GM23338 (cell line): ENCODE data around the gene WWOX. TPM values are rescaled to one million over a fixed set of nuclear protein-coding genes. Genes with fewer than 3 reads are reported as not detected.

Source experiments
- ATAC-seq: fragments of 200-7000 bp; cut with Tn5 transposase; 3 replicates; pipeline ENCODE4 v1.9.1; 2020
- DNase-seq: peaks from one replicate; pipeline ENCODE4 v3.0.0-alpha.2; 2015; ENCODE audit warnings: low spot score
- H2AFZ ChIP-seq: fragments of 200-600 bp; sonication (generic); 2 replicates; pipeline ENCODE4 v1.8.0; 2016; ENCODE audit warnings: antibody characterized with exemption, mild to moderate bottlenecking, moderate library complexity
- H3F3A ChIP-seq: fragments of 200-600 bp; sonication (generic); replicated peaks from 2 replicates; pipeline ENCODE4 v1.8.0; 2017; ENCODE audit warnings: antibody characterized with exemption, mixed run types, low read depth
- H3K27ac ChIP-seq: fragments of 200-600 bp; sonication (generic); 2 replicates; pipeline ENCODE4 v1.6.1; 2016; ENCODE audit warnings: low read depth
- H3K27me3 ChIP-seq: fragments of 200-600 bp; sonication (generic); 2 replicates; pipeline ENCODE4 v1.8.0; 2016; ENCODE audit warnings: mild to moderate bottlenecking, mixed run types, moderate library complexity; ENCODE audit not compliant: insufficient read depth
- H3K36me3 ChIP-seq: fragments of 200-600 bp; sonication (generic); 2 replicates; pipeline ENCODE4 v1.8.0; 2016; ENCODE audit warnings: mild to moderate bottlenecking; ENCODE audit not compliant: insufficient read depth
- H3K4me1 ChIP-seq: fragments of 200-600 bp; sonication (generic); 2 replicates; pipeline ENCODE4 v1.8.0; 2016; ENCODE audit warnings: mild to moderate bottlenecking, moderate library complexity; ENCODE audit not compliant: insufficient read depth
- H3K4me2 ChIP-seq: fragments of 200-600 bp; sonication (generic); 2 replicates; pipeline ENCODE4 v1.7.1; 2017; ENCODE audit warnings: mixed run types
- H3K4me3 ChIP-seq: fragments of 200-600 bp; sonication (generic); 2 replicates; pipeline ENCODE4 v1.6.1; 2016; ENCODE audit warnings: mixed run types
- H3K79me2 ChIP-seq: fragments of 200-600 bp; sonication (generic); replicated peaks from 2 replicates; pipeline ENCODE4 v1.8.0; 2017; ENCODE audit warnings: mild to moderate bottlenecking; ENCODE audit not compliant: insufficient read depth
- H3K9me2 ChIP-seq: fragments of 200-600 bp; sonication (generic); 2 replicates; pipeline ENCODE4 v1.8.0; 2017; ENCODE audit not compliant: insufficient read depth
- H4K20me1 ChIP-seq: fragments of 200-600 bp; sonication (generic); replicated peaks from 2 replicates; pipeline ENCODE4 v1.8.0; 2017; ENCODE audit warnings: mild to moderate bottlenecking; ENCODE audit not compliant: insufficient read depth
- H3K27ac Mint-ChIP-seq: 2 replicates; pipeline ENCODE4 v1.8.0; 2020; ENCODE audit warnings: inconsistent platforms, mild to moderate bottlenecking, moderate library complexity, mixed read lengths
- H3K27me3 Mint-ChIP-seq: 3 replicates; pipeline ENCODE4 v1.8.0; 2022; ENCODE audit warnings: low read depth, mild to moderate bottlenecking, moderate library complexity, mixed read lengths, inconsistent platforms; ENCODE audit not compliant: insufficient read depth, poor library complexity
- H3K36me3 Mint-ChIP-seq: 3 replicates; pipeline ENCODE4 v1.8.0; 2021; ENCODE audit warnings: low read depth, mild to moderate bottlenecking, inconsistent platforms, moderate library complexity, mixed read lengths
- H3K4me1 Mint-ChIP-seq: 3 replicates; pipeline ENCODE4 v1.8.0; 2020; ENCODE audit warnings: mild to moderate bottlenecking, inconsistent platforms, mixed read lengths
- H3K4me3 Mint-ChIP-seq: 3 replicates; pipeline ENCODE4 v1.8.0; 2021; ENCODE audit warnings: moderate library complexity, mild to moderate bottlenecking, inconsistent platforms, mixed read lengths
- H3K9me3 Mint-ChIP-seq: 3 replicates; pipeline ENCODE4 v1.8.0; 2020; ENCODE audit warnings: moderate library complexity, mild to moderate bottlenecking, inconsistent platforms, mixed read lengths
- CREB1 ChIP-seq: fragments of 250-450 bp; sonication (Bioruptor Pico); IDR thresholded peaks from 2 replicates; pipeline ENCODE4 v1.5.0; 2020; ENCODE audit warnings: low read depth, mild to moderate bottlenecking, moderate library complexity
- EZH2 ChIP-seq: fragments of 200-600 bp; sonication (generic); IDR thresholded peaks from one replicate; pipeline ENCODE4 v1.8.0; 2017; ENCODE audit warnings: antibody characterized with exemption, mild to moderate bottlenecking, low read depth; ENCODE audit not compliant: unreplicated experiment
- EZH2phosphoT487 ChIP-seq: fragments of 200-600 bp; sonication (generic); IDR thresholded peaks from one replicate; pipeline ENCODE4 v1.8.1; 2018; ENCODE audit warnings: antibody characterized with exemption; ENCODE audit not compliant: unreplicated experiment
- JUNB ChIP-seq: IDR thresholded peaks from one replicate; pipeline ENCODE4 v1.6.1; 2016; ENCODE audit warnings: antibody characterized with exemption; ENCODE audit not compliant: unreplicated experiment
- NANOG ChIP-seq: IDR thresholded peaks from 2 replicates; pipeline ENCODE4 v1.6.1; 2016; ENCODE audit warnings: antibody characterized with exemption, borderline replicate concordance
- POLR2AphosphoS5 ChIP-seq: IDR thresholded peaks from 2 replicates; pipeline ENCODE4 v1.6.1; 2016; ENCODE audit warnings: antibody characterized with exemption, low read depth
- STAT1 ChIP-seq: IDR thresholded peaks from one replicate; pipeline ENCODE4 v1.6.1; 2016; ENCODE audit warnings: antibody characterized with exemption; ENCODE audit not compliant: unreplicated experiment
- ZNF114 ChIP-seq: fragments of 250-450 bp; sonication (Bioruptor Pico); IDR thresholded peaks from 2 replicates; pipeline ENCODE4 v1.5.0; 2020; ENCODE audit warnings: mild to moderate bottlenecking, moderate library complexity
- ZNF331 ChIP-seq: fragments of 250-450 bp; sonication (Bioruptor Pico); IDR thresholded peaks from 2 replicates; pipeline ENCODE4 v1.5.0; 2020; ENCODE audit warnings: low read depth, mild to moderate bottlenecking, moderate library complexity
- polyA plus RNA-seq: library from polyadenylated mRNA; unstranded; fragments of >200 nt; fragmentation: Nextera tagmentation; extraction: Ambion mirVana; gene quantifications from 2 replicates; pipeline ENCODE4 v1.2.1, GENCODE V29; 2016
- total RNA-seq: library from RNA; depleted of rRNA; stranded (reverse); fragments of >200 nt; shearing (Covaris generic); gene quantifications from 2 replicates; pipeline ENCODE4 v1.2.3, GENCODE V29; 2014
- TF ChIP-seq, protein P1 (sequence below): fragments of 250-450 bp; sonication (Bioruptor Pico); IDR thresholded peaks from 2 replicates; pipeline ENCODE4 v1.5.0; 2020; ENCODE audit warnings: mild to moderate bottlenecking, moderate library complexity
- TF ChIP-seq, protein P2 (sequence below): IDR thresholded peaks from 2 replicates; pipeline ENCODE4 v1.6.1; 2016; ENCODE audit warnings: antibody characterized with exemption
- TF ChIP-seq, protein P3 (sequence below): IDR thresholded peaks from one replicate; pipeline ENCODE4 v1.6.1; 2018; ENCODE audit warnings: antibody characterized with exemption; ENCODE audit not compliant: unreplicated experiment
- TF ChIP-seq, protein P4 (sequence below), 2 experiments: fragments of 200-600 bp in 1 of 2; sonication (generic) in 1 of 2; conservative IDR thresholded peaks; 2 replicates each; pipeline versions ENCODE4 v1.5.1 to v1.6.1; 2016 to 2017; ENCODE audit warnings: antibody characterized with exemption in 2 of 2, low read depth in 2 of 2, mild to moderate bottlenecking in 2 of 2, moderate library complexity in 1 of 2

Gene WWOX
- total and polyA plus RNA-seq, 2 experiments from 2014 or later, result 10.0 to 19.3 TPM

DNA sequence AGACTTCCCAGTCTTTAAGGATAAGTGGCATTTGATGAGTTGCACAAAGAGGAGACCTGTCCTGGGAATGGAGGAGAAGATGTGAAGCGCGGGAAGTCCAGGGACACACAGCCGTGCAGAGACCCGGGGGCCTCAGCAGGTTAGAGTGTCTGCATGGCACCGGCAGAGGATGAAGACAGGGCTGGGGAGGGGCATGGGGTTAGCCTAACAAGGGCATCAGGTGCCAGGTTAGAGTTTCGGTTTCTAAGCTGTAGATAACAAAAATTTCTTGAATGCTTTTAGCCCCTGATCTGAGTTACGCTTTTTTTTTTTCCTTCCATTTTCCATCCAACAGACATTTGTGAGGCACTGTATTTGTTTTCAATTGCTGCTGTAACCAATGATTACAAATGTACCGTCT, 906.8 kb downstream of the WWOX start:
- TF ChIP-seq, protein P1, sequence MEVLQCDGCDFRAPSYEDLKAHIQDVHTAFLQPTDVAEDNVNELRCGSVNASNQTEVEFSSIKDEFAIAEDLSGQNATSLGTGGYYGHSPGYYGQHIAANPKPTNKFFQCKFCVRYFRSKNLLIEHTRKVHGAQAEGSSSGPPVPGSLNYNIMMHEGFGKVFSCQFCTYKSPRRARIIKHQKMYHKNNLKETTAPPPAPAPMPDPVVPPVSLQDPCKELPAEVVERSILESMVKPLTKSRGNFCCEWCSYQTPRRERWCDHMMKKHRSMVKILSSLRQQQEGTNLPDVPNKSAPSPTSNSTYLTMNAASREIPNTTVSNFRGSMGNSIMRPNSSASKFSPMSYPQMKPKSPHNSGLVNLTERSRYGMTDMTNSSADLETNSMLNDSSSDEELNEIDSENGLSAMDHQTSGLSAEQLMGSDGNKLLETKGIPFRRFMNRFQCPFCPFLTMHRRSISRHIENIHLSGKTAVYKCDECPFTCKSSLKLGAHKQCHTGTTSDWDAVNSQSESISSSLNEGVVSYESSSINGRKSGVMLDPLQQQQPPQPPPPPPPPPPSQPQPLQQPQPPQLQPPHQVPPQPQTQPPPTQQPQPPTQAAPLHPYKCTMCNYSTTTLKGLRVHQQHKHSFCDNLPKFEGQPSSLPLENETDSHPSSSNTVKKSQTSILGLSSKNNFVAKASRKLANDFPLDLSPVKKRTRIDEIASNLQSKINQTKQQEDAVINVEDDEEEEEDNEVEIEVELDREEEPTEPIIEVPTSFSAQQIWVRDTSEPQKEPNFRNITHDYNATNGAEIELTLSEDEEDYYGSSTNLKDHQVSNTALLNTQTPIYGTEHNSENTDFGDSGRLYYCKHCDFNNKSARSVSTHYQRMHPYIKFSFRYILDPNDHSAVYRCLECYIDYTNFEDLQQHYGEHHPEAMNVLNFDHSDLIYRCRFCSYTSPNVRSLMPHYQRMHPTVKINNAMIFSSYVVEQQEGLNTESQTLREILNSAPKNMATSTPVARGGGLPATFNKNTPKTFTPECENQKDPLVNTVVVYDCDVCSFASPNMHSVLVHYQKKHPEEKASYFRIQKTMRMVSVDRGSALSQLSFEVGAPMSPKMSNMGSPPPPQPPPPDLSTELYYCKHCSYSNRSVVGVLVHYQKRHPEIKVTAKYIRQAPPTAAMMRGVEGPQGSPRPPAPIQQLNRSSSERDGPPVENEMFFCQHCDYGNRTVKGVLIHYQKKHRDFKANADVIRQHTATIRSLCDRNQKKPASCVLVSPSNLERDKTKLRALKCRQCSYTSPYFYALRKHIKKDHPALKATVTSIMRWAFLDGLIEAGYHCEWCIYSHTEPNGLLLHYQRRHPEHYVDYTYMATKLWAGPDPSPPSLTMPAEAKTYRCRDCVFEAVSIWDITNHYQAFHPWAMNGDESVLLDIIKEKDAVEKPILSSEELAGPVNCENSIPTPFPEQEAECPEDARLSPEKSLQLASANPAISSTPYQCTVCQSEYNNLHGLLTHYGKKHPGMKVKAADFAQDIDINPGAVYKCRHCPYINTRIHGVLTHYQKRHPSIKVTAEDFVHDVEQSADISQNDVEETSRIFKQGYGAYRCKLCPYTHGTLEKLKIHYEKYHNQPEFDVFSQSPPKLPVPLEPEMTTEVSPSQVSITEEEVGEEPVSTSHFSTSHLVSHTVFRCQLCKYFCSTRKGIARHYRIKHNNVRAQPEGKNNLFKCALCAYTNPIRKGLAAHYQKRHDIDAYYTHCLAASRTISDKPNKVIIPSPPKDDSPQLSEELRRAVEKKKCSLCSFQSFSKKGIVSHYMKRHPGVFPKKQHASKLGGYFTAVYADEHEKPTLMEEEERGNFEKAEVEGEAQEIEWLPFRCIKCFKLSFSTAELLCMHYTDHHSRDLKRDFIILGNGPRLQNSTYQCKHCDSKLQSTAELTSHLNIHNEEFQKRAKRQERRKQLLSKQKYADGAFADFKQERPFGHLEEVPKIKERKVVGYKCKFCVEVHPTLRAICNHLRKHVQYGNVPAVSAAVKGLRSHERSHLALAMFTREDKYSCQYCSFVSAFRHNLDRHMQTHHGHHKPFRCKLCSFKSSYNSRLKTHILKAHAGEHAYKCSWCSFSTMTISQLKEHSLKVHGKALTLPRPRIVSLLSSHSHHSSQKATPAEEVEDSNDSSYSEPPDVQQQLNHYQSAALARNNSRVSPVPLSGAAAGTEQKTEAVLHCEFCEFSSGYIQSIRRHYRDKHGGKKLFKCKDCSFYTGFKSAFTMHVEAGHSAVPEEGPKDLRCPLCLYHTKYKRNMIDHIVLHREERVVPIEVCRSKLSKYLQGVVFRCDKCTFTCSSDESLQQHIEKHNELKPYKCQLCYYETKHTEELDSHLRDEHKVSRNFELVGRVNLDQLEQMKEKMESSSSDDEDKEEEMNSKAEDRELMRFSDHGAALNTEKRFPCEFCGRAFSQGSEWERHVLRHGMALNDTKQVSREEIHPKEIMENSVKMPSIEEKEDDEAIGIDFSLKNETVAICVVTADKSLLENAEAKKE (CRISPR knock-in tag), result no peak
- no peak for TF ChIP-seq EZH2phosphoT487
- TF ChIP-seq, protein P2, sequence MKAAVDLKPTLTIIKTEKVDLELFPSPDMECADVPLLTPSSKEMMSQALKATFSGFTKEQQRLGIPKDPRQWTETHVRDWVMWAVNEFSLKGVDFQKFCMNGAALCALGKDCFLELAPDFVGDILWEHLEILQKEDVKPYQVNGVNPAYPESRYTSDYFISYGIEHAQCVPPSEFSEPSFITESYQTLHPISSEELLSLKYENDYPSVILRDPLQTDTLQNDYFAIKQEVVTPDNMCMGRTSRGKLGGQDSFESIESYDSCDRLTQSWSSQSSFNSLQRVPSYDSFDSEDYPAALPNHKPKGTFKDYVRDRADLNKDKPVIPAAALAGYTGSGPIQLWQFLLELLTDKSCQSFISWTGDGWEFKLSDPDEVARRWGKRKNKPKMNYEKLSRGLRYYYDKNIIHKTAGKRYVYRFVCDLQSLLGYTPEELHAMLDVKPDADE, result no peak
- no peak for TF ChIP-seq JUNB
- TF ChIP-seq ZNF114 (CRISPR knock-in tag), result no peak
- no peak for TF ChIP-seq STAT1
- TF ChIP-seq POLR2AphosphoS5, result no peak
- no peak for TF ChIP-seq ZNF331 (CRISPR knock-in tag)
- TF ChIP-seq, protein P3, sequence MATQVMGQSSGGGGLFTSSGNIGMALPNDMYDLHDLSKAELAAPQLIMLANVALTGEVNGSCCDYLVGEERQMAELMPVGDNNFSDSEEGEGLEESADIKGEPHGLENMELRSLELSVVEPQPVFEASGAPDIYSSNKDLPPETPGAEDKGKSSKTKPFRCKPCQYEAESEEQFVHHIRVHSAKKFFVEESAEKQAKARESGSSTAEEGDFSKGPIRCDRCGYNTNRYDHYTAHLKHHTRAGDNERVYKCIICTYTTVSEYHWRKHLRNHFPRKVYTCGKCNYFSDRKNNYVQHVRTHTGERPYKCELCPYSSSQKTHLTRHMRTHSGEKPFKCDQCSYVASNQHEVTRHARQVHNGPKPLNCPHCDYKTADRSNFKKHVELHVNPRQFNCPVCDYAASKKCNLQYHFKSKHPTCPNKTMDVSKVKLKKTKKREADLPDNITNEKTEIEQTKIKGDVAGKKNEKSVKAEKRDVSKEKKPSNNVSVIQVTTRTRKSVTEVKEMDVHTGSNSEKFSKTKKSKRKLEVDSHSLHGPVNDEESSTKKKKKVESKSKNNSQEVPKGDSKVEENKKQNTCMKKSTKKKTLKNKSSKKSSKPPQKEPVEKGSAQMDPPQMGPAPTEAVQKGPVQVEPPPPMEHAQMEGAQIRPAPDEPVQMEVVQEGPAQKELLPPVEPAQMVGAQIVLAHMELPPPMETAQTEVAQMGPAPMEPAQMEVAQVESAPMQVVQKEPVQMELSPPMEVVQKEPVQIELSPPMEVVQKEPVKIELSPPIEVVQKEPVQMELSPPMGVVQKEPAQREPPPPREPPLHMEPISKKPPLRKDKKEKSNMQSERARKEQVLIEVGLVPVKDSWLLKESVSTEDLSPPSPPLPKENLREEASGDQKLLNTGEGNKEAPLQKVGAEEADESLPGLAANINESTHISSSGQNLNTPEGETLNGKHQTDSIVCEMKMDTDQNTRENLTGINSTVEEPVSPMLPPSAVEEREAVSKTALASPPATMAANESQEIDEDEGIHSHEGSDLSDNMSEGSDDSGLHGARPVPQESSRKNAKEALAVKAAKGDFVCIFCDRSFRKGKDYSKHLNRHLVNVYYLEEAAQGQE, result no peak
- TF ChIP-seq CREB1 (CRISPR knock-in tag), result no peak
- TF ChIP-seq, protein P4, sequence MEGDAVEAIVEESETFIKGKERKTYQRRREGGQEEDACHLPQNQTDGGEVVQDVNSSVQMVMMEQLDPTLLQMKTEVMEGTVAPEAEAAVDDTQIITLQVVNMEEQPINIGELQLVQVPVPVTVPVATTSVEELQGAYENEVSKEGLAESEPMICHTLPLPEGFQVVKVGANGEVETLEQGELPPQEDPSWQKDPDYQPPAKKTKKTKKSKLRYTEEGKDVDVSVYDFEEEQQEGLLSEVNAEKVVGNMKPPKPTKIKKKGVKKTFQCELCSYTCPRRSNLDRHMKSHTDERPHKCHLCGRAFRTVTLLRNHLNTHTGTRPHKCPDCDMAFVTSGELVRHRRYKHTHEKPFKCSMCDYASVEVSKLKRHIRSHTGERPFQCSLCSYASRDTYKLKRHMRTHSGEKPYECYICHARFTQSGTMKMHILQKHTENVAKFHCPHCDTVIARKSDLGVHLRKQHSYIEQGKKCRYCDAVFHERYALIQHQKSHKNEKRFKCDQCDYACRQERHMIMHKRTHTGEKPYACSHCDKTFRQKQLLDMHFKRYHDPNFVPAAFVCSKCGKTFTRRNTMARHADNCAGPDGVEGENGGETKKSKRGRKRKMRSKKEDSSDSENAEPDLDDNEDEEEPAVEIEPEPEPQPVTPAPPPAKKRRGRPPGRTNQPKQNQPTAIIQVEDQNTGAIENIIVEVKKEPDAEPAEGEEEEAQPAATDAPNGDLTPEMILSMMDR (conservative IDR thresholded peaks at IDR 0.05; ENCODE audit: low read depth in 2 of 2), result no peak
- TF ChIP-seq NANOG, result no peak
- no peak for TF ChIP-seq EZH2
- H3F3A ChIP-seq, result no peaks in the 10 kb centered on the region
- H4K20me1 ChIP-seq, result no peaks in the 10 kb centered on the region
- no peaks in the 10 kb centered on the region for H3K27me3 ChIP-seq
- H3K4me2 ChIP-seq, result no peak overlapping the region
- no peak overlapping the region for H3K27ac ChIP-seq
- Mint-ChIP-seq H3K4me3 (no peak overlapping the region), H3K36me3 (no peaks in the 10 kb centered on the region), H3K27me3 (no peaks in the 10 kb centered on the region), H3K9me3 (no peaks in the 10 kb centered on the region; the same call in 2 of the 3 replicates), H3K4me1 (peaks cover 8% of the 10 kb centered on the region), H3K27ac (no peak overlapping the region)
- H3K79me2 ChIP-seq, result no peaks in the 10 kb centered on the region
- H2AFZ ChIP-seq, result no peak overlapping the region
- H3K4me1 ChIP-seq, result peaks cover 7% of the 10 kb centered on the region
- no peak overlapping the region for H3K4me3 ChIP-seq
- H3K36me3 ChIP-seq, result no peaks in the 10 kb centered on the region
- DNase-seq (no peak), ATAC-seq (no peak)
- no peaks in the 10 kb centered on the region for H3K9me2 ChIP-seq
